ENCODE results near the gene CARD10. TPM values are rescaled to one million over a fixed set of nuclear protein-coding genes. Genes with fewer than 3 reads are reported as not detected.

Gene CARD10
- total and polyA plus RNA-seq, 2 of the 13 experiments (the other 11 are each of a cell fraction or from before 2014, with no cell fraction given) = 35.2 to 55.8 TPM

- H4K20me1 ChIP-seq (ENCODE audit: insufficient read depth, low read length) = no peaks in the 10 kb centered on the region
- no peak for FAIRE-seq
- no peak for ATAC-seq
- H3K36me3 ChIP-seq (replicated peaks in 1 of 2; ENCODE audit: control insufficient read depth in 1 of 2, insufficient read depth in 2 of 2, low read length in 2 of 2) = no peaks in the 10 kb centered on the region
- H3K27ac ChIP-seq (ENCODE audit: extremely low read length, insufficient read depth, low read length) = no peak overlapping the region
- no peak overlapping the region for H3K9ac ChIP-seq (ENCODE audit: insufficient read depth, low read depth, low read length)
- ChIA-PET POLR2A (no interaction called here), CTCF (ENCODE audit: low intra/inter-chr PET ratio, low total read pairs) (no interaction called here)
- intact Hi-C loops (cut with micrococcal nuclease; ENCODE audit: unreplicated experiment) (loop anchor here (10.0 kb wide), 1 partner anchor 55 kb away; no protein-coding TSS in a partner anchor), in situ Hi-C loops (cut with HindIII; ENCODE audit: extremely low pct_ligation_motif_present, low pct_unique_long_range_greater_than_20kb) (no loop called here)
- H3K4me3 ChIP-seq (replicated peaks in 1 of 3; ENCODE audit: insufficient read depth in 1 of 3, low read depth in 2 of 3, low read length in 3 of 3) = no peak overlapping the region
- no peak overlapping the region for H3K4me2 ChIP-seq (ENCODE audit: low read depth, low read length)
- H2AFZ ChIP-seq (ENCODE audit: low read length) = no peak overlapping the region
- peaks cover 4% of the 10 kb centered on the region for H3K4me1 ChIP-seq (ENCODE audit: insufficient read depth, low read length)
- H3K27me3 ChIP-seq (ENCODE audit: control insufficient read depth in 1 of 2, insufficient read depth in 2 of 2, low read length in 2 of 2) = peaks cover 0 to 7% of the 10 kb centered on the region in 2 experiments; a peak in 3 of 5 replicates
- no peaks in the 10 kb centered on the region for H3K9me3 ChIP-seq (ENCODE audit: low read length)
- DNase-seq (ENCODE audit: low spot score) = no peak
- no TSS peak for BruUV-seq (replicated peaks)
- WGBS (ENCODE audit: low lambda C conversion rate) = 59% methylated on average over 5 of the region's 5 CpGs
- no peaks in the 10 kb centered on the region for H3K79me2 ChIP-seq (ENCODE audit: insufficient read depth, low read length)
- TF ChIP-seq RXRA (CRISPR knock-in tag; IDR thresholded peaks at IDR 0.05) (no peak), ELF1 (CRISPR knock-in tag; IDR thresholded peaks at IDR 0.05) (no peak), ZBTB26 (CRISPR knock-in tag; IDR thresholded peaks at IDR 0.05; ENCODE audit: borderline replicate concordance) (no peak), ZNF839 (CRISPR knock-in tag; IDR thresholded peaks at IDR 0.05; ENCODE audit: borderline replicate concordance) (no peak), ZNF441 (CRISPR knock-in tag; IDR thresholded peaks at IDR 0.05; ENCODE audit: borderline replicate concordance) (no peak), ZNF18 (CRISPR knock-in tag; IDR thresholded peaks at IDR 0.05; ENCODE audit: insufficient replicate concordance) (no peak), SP4 (CRISPR knock-in tag; IDR thresholded peaks at IDR 0.05) (no peak), TBL1XR1 (IDR thresholded peaks at IDR 0.05; ENCODE audit: borderline replicate concordance, low read length, partially characterized antibody) (no peak), MBNL3 (CRISPR knock-in tag; conservative IDR thresholded peaks at IDR 0.05) (no peak), ELK4 (CRISPR knock-in tag; IDR thresholded peaks at IDR 0.05; ENCODE audit: borderline replicate concordance) (no peak), PAWR (CRISPR knock-in tag; IDR thresholded peaks at IDR 0.05; ENCODE audit: borderline replicate concordance) (no peak), ETV5 (CRISPR knock-in tag; IDR thresholded peaks at IDR 0.05; ENCODE audit: borderline replicate concordance) (no peak), LCORL (IDR thresholded peaks at IDR 0.05) (no peak), LCORL (CRISPR knock-in tag; IDR thresholded peaks at IDR 0.05) (no peak), SKIL (CRISPR knock-in tag; IDR thresholded peaks at IDR 0.05; ENCODE audit: borderline replicate concordance) (no peak), ATF1 (CRISPR knock-in tag; IDR thresholded peaks at IDR 0.05) (no peak), ATRX (CRISPR knock-in tag; IDR thresholded peaks at IDR 0.05; ENCODE audit: borderline replicate concordance) (no peak)
These were observed 49.1 kb downstream of the CARD10 start for GRCh38 chr22:37470087-37470445.

Data from HepG2 (cell line).